OCI-LY1 (cell line): ENCODE results near the gene VSIG4.

Source experiments
- H2AFZ ChIP-seq: fragments of 200-600 bp; sonication (generic), shearing (Covaris generic); 2 replicates; pipeline ENCODE4 v1.6.0; 2014; ENCODE audit warnings: antibody characterized with exemption, mild to moderate bottlenecking, low read length
- H3F3A ChIP-seq: fragments of 200-600 bp; sonication (generic), shearing (Covaris generic); 2 replicates; pipeline ENCODE4 v1.6.0; 2014; ENCODE audit warnings: mild to moderate bottlenecking, antibody characterized with exemption, low read length, moderate library complexity; ENCODE audit not compliant: insufficient read depth
- H3K27ac ChIP-seq: fragments of 200-600 bp; sonication (generic); 2 replicates; pipeline ENCODE4 v1.5.1; 2014; ENCODE audit warnings: low read length, mixed run types, mild to moderate bottlenecking, low read depth; ENCODE audit not compliant: poor library complexity, severe bottlenecking
- H3K27me3 ChIP-seq: fragments of 200-600 bp; sonication (generic); 2 replicates; pipeline ENCODE4 v1.6.0; 2014; ENCODE audit warnings: antibody characterized with exemption, mild to moderate bottlenecking, low read length, moderate library complexity; ENCODE audit not compliant: insufficient read depth
- H3K36me3 ChIP-seq: fragments of 200-600 bp; sonication (generic); 2 replicates; pipeline ENCODE4 v1.6.1; 2014; ENCODE audit warnings: mild to moderate bottlenecking, antibody characterized with exemption, low read length, moderate library complexity, mixed read lengths; ENCODE audit not compliant: insufficient read depth
- H3K4me1 ChIP-seq: fragments of 200-600 bp; sonication (generic); 2 replicates; pipeline ENCODE4 v1.5.1; 2014; ENCODE audit warnings: mild to moderate bottlenecking, low read length, moderate library complexity; ENCODE audit not compliant: insufficient read depth, severe bottlenecking
- H3K4me2 ChIP-seq: fragments of 200-600 bp; sonication (generic), shearing (Covaris generic); 2 replicates; pipeline ENCODE4 v1.6.1; 2014; ENCODE audit warnings: low read length
- H3K4me3 ChIP-seq: fragments of 200-600 bp; sonication (generic); 2 replicates; pipeline ENCODE4 v1.5.1; 2014; ENCODE audit warnings: low read length, low read depth, mild to moderate bottlenecking, mixed read lengths; ENCODE audit not compliant: poor library complexity, severe bottlenecking
- H3K79me2 ChIP-seq: fragments of 200-600 bp; shearing (Covaris generic); 2 replicates; pipeline ENCODE4 v1.6.1; 2016; ENCODE audit warnings: mixed run types, low read length, mixed read lengths; ENCODE audit not compliant: insufficient read depth
- H3K9ac ChIP-seq: fragments of 200-600 bp; sonication (generic), shearing (Covaris generic); 2 replicates; pipeline ENCODE4 v1.6.1; 2014; ENCODE audit warnings: mild to moderate bottlenecking, low read length, mixed read lengths
- H3K9me2 ChIP-seq: fragments of 200-600 bp; sonication (generic), shearing (Covaris generic); 2 replicates; pipeline ENCODE4 v1.6.1; 2014; ENCODE audit warnings: low read depth, mild to moderate bottlenecking, low read length, mixed read lengths
- H3K9me3 ChIP-seq: fragments of 200-600 bp; shearing (Covaris generic); 2 replicates; pipeline ENCODE4 v1.6.1; 2014; ENCODE audit warnings: low read length, mixed read lengths
- H4K20me1 ChIP-seq: fragments of 200-600 bp; sonication (generic), shearing (Covaris generic); 2 replicates; pipeline ENCODE4 v1.6.0; 2016; ENCODE audit warnings: mild to moderate bottlenecking, low read length; ENCODE audit not compliant: insufficient read depth
- EZH2 ChIP-seq: fragments of 200-600 bp; sonication (generic), shearing (Covaris generic); IDR thresholded peaks from 2 replicates; pipeline ENCODE4 v1.8.0; 2017; ENCODE audit warnings: borderline replicate concordance, mixed run types, mild to moderate bottlenecking, antibody characterized with exemption, low read length, moderate library complexity, mixed read lengths
- TF ChIP-seq, protein P1 (sequence below): fragments of 200-600 bp; sonication (generic), shearing (Covaris generic); IDR thresholded peaks from 2 replicates; pipeline ENCODE4 v1.5.1; 2017; ENCODE audit warnings: mild to moderate bottlenecking, antibody characterized with exemption, low read length, moderate library complexity, mixed read lengths

The VSIG4 gene

DNA sequence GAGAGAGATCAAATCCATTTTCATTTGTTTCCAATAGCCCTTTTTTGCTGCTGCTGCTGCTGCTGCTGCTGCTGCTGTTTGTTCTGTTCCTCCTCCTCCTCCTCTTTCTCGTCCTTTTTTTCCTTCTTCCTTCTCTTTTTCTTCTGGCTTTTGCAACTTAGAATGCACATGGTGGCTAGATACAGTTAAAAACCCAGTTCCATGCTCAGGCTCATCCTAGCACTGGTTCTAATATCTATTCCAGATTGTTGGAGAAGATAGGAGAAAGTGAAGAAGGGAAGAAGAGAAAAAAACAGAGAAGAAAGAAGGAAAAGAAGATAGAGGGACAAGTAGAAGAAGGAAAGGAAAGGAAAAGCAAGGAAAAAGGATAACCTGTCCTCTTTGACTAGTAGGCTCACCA is 39.7 kb downstream of the VSIG4 start:
- no peak overlapping the region for H3K4me2 ChIP-seq

DNA sequence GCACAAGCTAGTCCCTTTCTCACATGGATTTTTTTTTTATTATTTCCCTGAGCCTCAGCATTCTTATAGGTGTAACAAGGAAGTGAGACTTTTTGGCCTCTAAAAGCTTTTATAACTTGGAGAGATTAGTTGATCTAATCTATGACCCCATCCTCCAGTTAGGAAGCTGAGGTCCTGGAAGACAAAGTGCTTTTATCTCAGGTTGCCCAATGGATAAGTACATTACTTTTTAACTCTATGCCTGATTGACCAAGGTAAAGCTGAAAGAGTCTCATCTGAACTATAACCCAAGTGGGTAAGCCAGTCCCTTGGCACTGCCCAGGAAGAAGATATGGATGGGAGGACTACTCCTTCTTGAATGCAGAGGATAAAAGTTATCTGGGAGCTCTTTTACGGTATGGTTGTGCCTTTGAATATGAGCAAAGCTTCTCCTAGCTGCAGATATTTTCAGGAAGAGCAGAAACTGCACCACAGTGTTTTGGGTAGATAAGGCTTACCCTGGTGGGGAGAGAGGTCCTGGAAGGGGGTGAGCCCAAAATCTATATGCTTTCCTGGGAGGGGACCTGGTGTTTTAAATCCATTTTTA is 40.2 kb downstream of the VSIG4 start:
- Histone ChIP-seq H3K9me3 (no peaks in the 10 kb centered on the region), H3K9ac (no peak overlapping the region), H3K4me3 (no peak overlapping the region), H3K27me3 (no peaks in the 10 kb centered on the region), H3K79me2 (no peaks in the 10 kb centered on the region), H3K36me3 (no peaks in the 10 kb centered on the region), H3F3A (no peaks in the 10 kb centered on the region), H4K20me1 (no peaks in the 10 kb centered on the region), H3K9me2 (no peaks in the 10 kb centered on the region), H3K4me2 (no peak overlapping the region), H3K4me1 (peaks cover 33% of the 10 kb centered on the region), H3K27ac (no peak overlapping the region), H2AFZ (no peak overlapping the region)
- no peak for TF ChIP-seq EZH2
- TF ChIP-seq, protein P1, sequence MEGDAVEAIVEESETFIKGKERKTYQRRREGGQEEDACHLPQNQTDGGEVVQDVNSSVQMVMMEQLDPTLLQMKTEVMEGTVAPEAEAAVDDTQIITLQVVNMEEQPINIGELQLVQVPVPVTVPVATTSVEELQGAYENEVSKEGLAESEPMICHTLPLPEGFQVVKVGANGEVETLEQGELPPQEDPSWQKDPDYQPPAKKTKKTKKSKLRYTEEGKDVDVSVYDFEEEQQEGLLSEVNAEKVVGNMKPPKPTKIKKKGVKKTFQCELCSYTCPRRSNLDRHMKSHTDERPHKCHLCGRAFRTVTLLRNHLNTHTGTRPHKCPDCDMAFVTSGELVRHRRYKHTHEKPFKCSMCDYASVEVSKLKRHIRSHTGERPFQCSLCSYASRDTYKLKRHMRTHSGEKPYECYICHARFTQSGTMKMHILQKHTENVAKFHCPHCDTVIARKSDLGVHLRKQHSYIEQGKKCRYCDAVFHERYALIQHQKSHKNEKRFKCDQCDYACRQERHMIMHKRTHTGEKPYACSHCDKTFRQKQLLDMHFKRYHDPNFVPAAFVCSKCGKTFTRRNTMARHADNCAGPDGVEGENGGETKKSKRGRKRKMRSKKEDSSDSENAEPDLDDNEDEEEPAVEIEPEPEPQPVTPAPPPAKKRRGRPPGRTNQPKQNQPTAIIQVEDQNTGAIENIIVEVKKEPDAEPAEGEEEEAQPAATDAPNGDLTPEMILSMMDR, result no peak

More for the DNA sequence above, 39.7 kb downstream of the VSIG4 start:
- H3F3A ChIP-seq, result no peaks in the 10 kb centered on the region
- no peaks in the 10 kb centered on the region for H3K79me2 ChIP-seq
- H3K4me3 ChIP-seq, result no peak overlapping the region
- H3K27me3 ChIP-seq, result no peaks in the 10 kb centered on the region
- H3K9me2 ChIP-seq, result no peaks in the 10 kb centered on the region
- no peaks in the 10 kb centered on the region for H4K20me1 ChIP-seq
- H3K9me3 ChIP-seq, result no peaks in the 10 kb centered on the region
- no peak for TF ChIP-seq EZH2
- TF ChIP-seq, protein P1, result no peak
- peak overlapping the region; percentile 83 for H3K27ac ChIP-seq
- no peak overlapping the region for H3K9ac ChIP-seq
- no peak overlapping the region for H2AFZ ChIP-seq
- H3K36me3 ChIP-seq, result no peaks in the 10 kb centered on the region
- peaks cover 36% of the 10 kb centered on the region for H3K4me1 ChIP-seq

DNA sequence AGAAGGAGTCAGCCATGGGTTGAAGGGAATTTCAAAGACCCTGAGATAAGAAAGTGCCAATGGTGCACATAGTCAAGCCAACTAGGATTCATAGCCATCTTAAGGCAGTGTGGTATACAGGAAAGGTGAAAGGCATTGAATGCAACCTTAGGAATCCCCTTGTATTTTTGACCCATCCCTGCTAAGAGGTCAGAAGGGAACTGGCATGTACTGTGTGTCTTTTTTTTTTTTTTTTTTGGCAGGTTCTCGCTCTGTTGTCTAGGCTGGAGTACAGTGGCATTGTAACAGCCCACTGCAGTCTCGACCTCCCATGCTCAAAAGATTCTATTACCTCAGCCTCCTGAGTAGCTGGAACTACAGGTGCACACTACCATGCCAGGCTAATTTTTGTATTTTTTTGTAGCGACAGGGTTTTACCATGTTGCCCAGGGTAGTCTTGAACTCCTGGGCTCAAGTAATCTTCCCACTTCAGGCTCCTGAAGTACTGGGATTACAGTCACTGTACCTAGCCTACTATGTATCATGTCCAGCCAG is 40.8 kb downstream of the VSIG4 start:
- no peak overlapping the region for H3K27ac ChIP-seq
- no peaks in the 10 kb centered on the region for H4K20me1 ChIP-seq
- no peak for TF ChIP-seq EZH2
- TF ChIP-seq, protein P1, result no peak
- peaks cover 33% of the 10 kb centered on the region for H3K4me1 ChIP-seq
- H3K79me2 ChIP-seq, result no peaks in the 10 kb centered on the region
- H3K4me2 ChIP-seq, result no peak overlapping the region
- H3K9me3 ChIP-seq, result no peaks in the 10 kb centered on the region
- H2AFZ ChIP-seq, result no peak overlapping the region
- H3K9me2 ChIP-seq, result no peaks in the 10 kb centered on the region
- H3K27me3 ChIP-seq, result no peaks in the 10 kb centered on the region
- H3F3A ChIP-seq, result no peaks in the 10 kb centered on the region
- H3K36me3 ChIP-seq, result no peaks in the 10 kb centered on the region
- no peak overlapping the region for H3K9ac ChIP-seq
- no peak overlapping the region for H3K4me3 ChIP-seq
